HepG2 (cell line): ENCODE data around the gene ADAMTS2. TPM values are rescaled to one million over a fixed set of nuclear protein-coding genes. Genes with fewer than 3 reads are reported as not detected.

Experiments
- ATAC-seq: fragments of 200-7000 bp; cut with Tn5 transposase; 3 replicates; pipeline ENCODE4 v1.9.1; 2020; ENCODE audit warnings: mild to moderate bottlenecking, moderate library complexity
- BruUV-seq: library from RNA; stranded (reverse); fragments of 400-500 nt; replicated peaks from 2 replicates; lab custom pipeline; 2021; lab: Mats Ljungman, UMichigan
- CTCF ChIA-PET: fragments of 300-600 bp; formaldehyde crosslinking; extraction: SDS; loops from one replicate; lab custom pipeline; 2021; ENCODE audit warnings: low total read pairs, inconsistent platforms, low intra/inter-chr PET ratio; lab: Yijun Ruan, JAX
- POLR2A ChIA-PET: fragments of 350-600 bp; sonication (Branson Sonifier 250); formaldehyde crosslinking; loops from one replicate; lab custom pipeline; 2020; ENCODE audit warnings: antibody characterized with exemption, inconsistent platforms; lab: Yijun Ruan, JAX
- DNase-seq: peaks from one replicate; pipeline ENCODE4 v3.0.0-alpha.2; 2015; ENCODE audit warnings: low spot score
- FAIRE-seq: peaks from 3 replicates; lab custom pipeline; 2011; peaks lifted over from hg19 to GRCh38; lab: Jason Lieb, UNC
- H2AFZ ChIP-seq: one replicate; pipeline ENCODE4 v1.6.1; 2011; ENCODE audit warnings: low read length, inconsistent platforms
- H3K27ac ChIP-seq: fragments of 300-600 bp; 3 replicates; pipeline ENCODE4 v1.8.0; 2011; ENCODE audit warnings: mixed run types, mild to moderate bottlenecking, mixed read lengths, low read length, inconsistent platforms; ENCODE audit not compliant: insufficient read depth; ENCODE audit errors: extremely low read length
- H3K27me3 ChIP-seq, 2 experiments: fragments of 200-600 bp in 1 of 2; 2 replicates in 1 of 2; 3 replicates in 1 of 2; pipeline versions ENCODE4 v1.6.0 to v1.8.0; 2011; ENCODE audit warnings: low read length in 2 of 2, mild to moderate bottlenecking in 2 of 2, moderate library complexity in 2 of 2, inconsistent platforms in 1 of 2; ENCODE audit not compliant: insufficient read depth in 2 of 2, control insufficient read depth in 1 of 2
- H3K36me3 ChIP-seq, 2 experiments: fragments of 200-600 bp in 1 of 2; replicated peaks in 1 of 2; 2 replicates in 1 of 2; 3 replicates in 1 of 2; pipeline versions ENCODE4 v1.5.1 to v1.8.0; 2011; ENCODE audit warnings: low read length in 2 of 2, inconsistent platforms in 1 of 2; ENCODE audit not compliant: insufficient read depth in 2 of 2, control insufficient read depth in 1 of 2
- H3K4me1 ChIP-seq: 2 replicates; pipeline ENCODE4 v1.5.1; 2012; ENCODE audit warnings: low read length, inconsistent platforms; ENCODE audit not compliant: insufficient read depth
- H3K4me2 ChIP-seq: 2 replicates; pipeline ENCODE4 v1.6.0; 2011; ENCODE audit warnings: low read depth, low read length, inconsistent platforms
- H3K4me3 ChIP-seq, 3 experiments: fragments of 200-600 bp in 1 of 3; sonication (generic), shearing (Covaris generic) in 1 of 3; replicated peaks in 1 of 3; 2 replicates each; pipeline ENCODE4 v1.5.1; 2011 to 2016; ENCODE audit warnings: low read length in 3 of 3, inconsistent platforms in 2 of 3, low read depth in 2 of 3, mild to moderate bottlenecking in 2 of 3, control low read depth in 1 of 3, mixed read lengths in 1 of 3; ENCODE audit not compliant: insufficient read depth in 1 of 3
- H3K79me2 ChIP-seq: one replicate; pipeline ENCODE4 v1.6.1; 2011; ENCODE audit warnings: low read length, inconsistent platforms; ENCODE audit not compliant: insufficient read depth
- H3K9ac ChIP-seq: 2 replicates; pipeline ENCODE4 v1.6.0; 2011; ENCODE audit warnings: mild to moderate bottlenecking, low read depth, low read length, inconsistent platforms; ENCODE audit not compliant: insufficient read depth
- H3K9me3 ChIP-seq: 2 replicates; pipeline ENCODE4 v1.5.1; 2012; ENCODE audit warnings: mild to moderate bottlenecking, low read length
- H4K20me1 ChIP-seq: 2 replicates; pipeline ENCODE4 v1.6.0; 2011; ENCODE audit warnings: inconsistent platforms, mild to moderate bottlenecking, low read length, moderate library complexity; ENCODE audit not compliant: insufficient read depth
- CHD4 ChIP-seq: fragments of 200-600 bp; sonication (generic); IDR thresholded peaks from 2 replicates; pipeline ENCODE4 v1.7.0; 2017; ENCODE audit warnings: mild to moderate bottlenecking, low read length, borderline replicate concordance
- ZNF232 ChIP-seq: sonication (generic); formaldehyde crosslinking; IDR thresholded peaks from 2 replicates; pipeline ENCODE4 v1.4.0; 2020; ENCODE audit warnings: missing genetic modification reagents, borderline replicate concordance
- ZNF253 ChIP-seq: sonication (generic); formaldehyde crosslinking; IDR thresholded peaks from 2 replicates; pipeline ENCODE4 v1.8.0; 2022; ENCODE audit warnings: mild to moderate bottlenecking, missing genetic modification reagents, borderline replicate concordance
- ZNF816 ChIP-seq: sonication (generic); formaldehyde crosslinking; IDR thresholded peaks from 2 replicates; pipeline ENCODE4 v1.8.0; 2022; ENCODE audit warnings: missing genetic modification reagents, mild to moderate bottlenecking, borderline replicate concordance
- WGBS: methylation state at CpG from one replicate; pipeline ENCODE4 v1.1.6; 2017; ENCODE audit warnings: low lambda C conversion rate; 5-methylcytosine and 5-hydroxymethylcytosine counted together
- in situ Hi-C: cut with HindIII; loops from 2 replicates; pipeline ENCODE4 v1.10.0; 2017; ENCODE audit warnings: low pct_unique_long_range_greater_than_20kb; ENCODE audit not compliant: extremely low pct_ligation_motif_present
- intact Hi-C: fragments of 100-400 bp; cut with micrococcal nuclease; formaldehyde crosslinking; loops from one replicate; pipeline ENCODE4 v1.10.0; 2022; ENCODE audit not compliant: unreplicated experiment
- polyA plus RNA-seq, 8 experiments: library from polyadenylated mRNA; depleted of rRNA in 3 of 8; stranded (reverse) in 7 of 8; unstranded in 1 of 8; fragments of >200 nt; fragmentation: Illumina TruSeq in 4 of 8; extraction: Trizol in 4 of 8; gene quantifications; 2 replicates each; pipeline versions ENCODE4 v1.2.1 to v1.2.3, GENCODE V29; 2011 to 2016; ENCODE audit warnings: low read depth in 4 of 8, missing spikeins in 1 of 8, mixed read lengths in 1 of 8; ENCODE audit not compliant: insufficient read depth in 1 of 8
- total RNA-seq, 5 experiments: library from RNA; depleted of rRNA; stranded (reverse); fragments of >200 nt; fragmentation: Illumina TruSeq; extraction: Trizol; gene quantifications; 2 replicates each; pipeline ENCODE4 v1.2.3, GENCODE V29; 2016; ENCODE audit warnings: low read depth in 1 of 5
- TF ChIP-seq, protein P1 (sequence below): sonication (generic); formaldehyde crosslinking; IDR thresholded peaks from 2 replicates; pipeline ENCODE4 v1.4.0; 2020; ENCODE audit warnings: missing genetic modification reagents, borderline replicate concordance

The ADAMTS2 gene
- total and polyA plus RNA-seq, 2 of the 13 experiments (the other 11 are each of a cell fraction or from before 2014, with no cell fraction given), result 0.24 to 3.5 TPM

GRCh38 chr5:179154991-179155955 is 190.0 kb downstream of the ADAMTS2 start:
- intact Hi-C loops, result no loop called here
- Histone ChIP-seq H3K4me2 (no peak overlapping the region), H3K79me2 (no peaks in the 10 kb centered on the region), H3K27ac (no peak overlapping the region), H3K9ac (no peak overlapping the region), H3K4me1 (no peaks in the 10 kb centered on the region), H2AFZ (no peak overlapping the region), H4K20me1 (no peaks in the 10 kb centered on the region), H3K9me3 (no peaks in the 10 kb centered on the region), H3K27me3 (no peaks in the 10 kb centered on the region), H3K36me3 (no peaks in the 10 kb centered on the region), H3K4me3 (no peak overlapping the region)
- no TSS peak for BruUV-seq
- 60% methylated on average over 19 of the region's 27 CpGs for WGBS
- in situ Hi-C loops, result no loop called here
- ChIA-PET CTCF (no interaction called here), POLR2A (no interaction called here)
- no peak for FAIRE-seq
- TF ChIP-seq CHD4, result no peak
- TF ChIP-seq ZNF253 (CRISPR knock-in tag), result no peak
- TF ChIP-seq, protein P1, sequence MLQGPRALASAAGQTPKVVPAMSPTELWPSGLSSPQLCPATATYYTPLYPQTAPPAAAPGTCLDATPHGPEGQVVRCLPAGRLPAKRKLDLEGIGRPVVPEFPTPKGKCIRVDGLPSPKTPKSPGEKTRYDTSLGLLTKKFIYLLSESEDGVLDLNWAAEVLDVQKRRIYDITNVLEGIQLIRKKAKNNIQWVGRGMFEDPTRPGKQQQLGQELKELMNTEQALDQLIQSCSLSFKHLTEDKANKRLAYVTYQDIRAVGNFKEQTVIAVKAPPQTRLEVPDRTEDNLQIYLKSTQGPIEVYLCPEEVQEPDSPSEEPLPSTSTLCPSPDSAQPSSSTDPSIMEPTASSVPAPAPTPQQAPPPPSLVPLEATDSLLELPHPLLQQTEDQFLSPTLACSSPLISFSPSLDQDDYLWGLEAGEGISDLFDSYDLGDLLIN, result no peak
- no peak for TF ChIP-seq ZNF816 (CRISPR knock-in tag)
- no peak for TF ChIP-seq ZNF232 (CRISPR knock-in tag)
- no peak for DNase-seq
- no peak; the same call in 2 of the 3 replicates for ATAC-seq
